ENCODE results near the gene PPP1R14B.

- TF ChIP-seq, protein P1, sequence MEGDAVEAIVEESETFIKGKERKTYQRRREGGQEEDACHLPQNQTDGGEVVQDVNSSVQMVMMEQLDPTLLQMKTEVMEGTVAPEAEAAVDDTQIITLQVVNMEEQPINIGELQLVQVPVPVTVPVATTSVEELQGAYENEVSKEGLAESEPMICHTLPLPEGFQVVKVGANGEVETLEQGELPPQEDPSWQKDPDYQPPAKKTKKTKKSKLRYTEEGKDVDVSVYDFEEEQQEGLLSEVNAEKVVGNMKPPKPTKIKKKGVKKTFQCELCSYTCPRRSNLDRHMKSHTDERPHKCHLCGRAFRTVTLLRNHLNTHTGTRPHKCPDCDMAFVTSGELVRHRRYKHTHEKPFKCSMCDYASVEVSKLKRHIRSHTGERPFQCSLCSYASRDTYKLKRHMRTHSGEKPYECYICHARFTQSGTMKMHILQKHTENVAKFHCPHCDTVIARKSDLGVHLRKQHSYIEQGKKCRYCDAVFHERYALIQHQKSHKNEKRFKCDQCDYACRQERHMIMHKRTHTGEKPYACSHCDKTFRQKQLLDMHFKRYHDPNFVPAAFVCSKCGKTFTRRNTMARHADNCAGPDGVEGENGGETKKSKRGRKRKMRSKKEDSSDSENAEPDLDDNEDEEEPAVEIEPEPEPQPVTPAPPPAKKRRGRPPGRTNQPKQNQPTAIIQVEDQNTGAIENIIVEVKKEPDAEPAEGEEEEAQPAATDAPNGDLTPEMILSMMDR (IDR thresholded peaks at IDR 0.05): no peak
- no peak for TF ChIP-seq POLR2A (IDR thresholded peaks at IDR 0.05)
Observed at GRCh38 chr11:64292460-64293254, 45.9 kb upstream of the PPP1R14B start.
